Osteocyte (in vitro differentiated cells): ENCODE data around the gene CCDC192. TPM values are rescaled to one million over a fixed set of nuclear protein-coding genes. Genes with fewer than 3 reads are reported as not detected.

Experiments used
- DNase-seq: peaks from one replicate; pipeline ENCODE4 v3.0.0; 2021; ENCODE audit warnings: mixed read lengths; ENCODE audit not compliant: unreplicated experiment; ENCODE audit errors: extremely low spot score
- H3K27ac Mint-ChIP-seq: one replicate; pipeline ENCODE4 v1.8.0; 2021; ENCODE audit warnings: mild to moderate bottlenecking, mixed read lengths; ENCODE audit not compliant: unreplicated experiment
- H3K27me3 Mint-ChIP-seq: one replicate; pipeline ENCODE4 v1.8.0; 2021; ENCODE audit warnings: mixed read lengths; ENCODE audit not compliant: unreplicated experiment
- H3K36me3 Mint-ChIP-seq: one replicate; pipeline ENCODE4 v1.8.0; 2021; ENCODE audit warnings: mixed read lengths; ENCODE audit not compliant: unreplicated experiment
- H3K4me1 Mint-ChIP-seq: one replicate; pipeline ENCODE4 v1.8.0; 2021; ENCODE audit warnings: mixed read lengths; ENCODE audit not compliant: unreplicated experiment
- H3K4me3 Mint-ChIP-seq: one replicate; pipeline ENCODE4 v1.8.0; 2021; ENCODE audit warnings: mild to moderate bottlenecking, moderate library complexity, mixed read lengths; ENCODE audit not compliant: unreplicated experiment
- H3K9me3 Mint-ChIP-seq: one replicate; pipeline ENCODE4 v1.8.0; 2021; ENCODE audit warnings: mixed read lengths; ENCODE audit not compliant: unreplicated experiment
- CTCF ChIP-seq: fragments of 200-600 bp; sonication (generic); IDR thresholded peaks from 2 replicates; pipeline ENCODE4 v1.5.0; 2021; ENCODE audit warnings: antibody characterized with exemption, mild to moderate bottlenecking, moderate library complexity
- total RNA-seq: library from RNA; stranded (reverse); gene quantifications from 2 replicates; pipeline ENCODE4 v1.2.1, GENCODE V29; 2021

CCDC192 gene
- total RNA-seq, 1 donor from 2014 or later: not detected

DNA sequence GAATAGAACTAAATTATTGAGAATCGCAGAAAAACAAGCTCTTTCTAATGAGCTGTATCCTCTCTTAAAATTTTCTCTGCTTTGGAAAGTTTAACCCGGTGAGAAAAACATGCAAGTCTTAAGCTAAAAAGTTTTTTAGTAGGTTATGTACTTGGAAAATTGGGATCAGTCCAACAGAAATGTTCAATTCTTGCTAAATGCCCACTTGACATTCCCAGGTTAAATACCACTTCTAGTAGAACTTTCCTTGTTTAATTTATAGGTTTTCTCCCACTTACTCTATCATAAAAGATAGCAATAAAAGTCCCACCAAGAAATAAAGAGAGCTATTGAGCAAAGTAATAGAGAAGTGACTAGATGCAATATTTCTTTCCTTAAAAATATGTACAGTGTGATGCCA lies 157.1 kb downstream of the CCDC192 start:
- peaks cover 2% of the 10 kb centered on the region for H3K27me3 Mint-ChIP-seq
- no peak overlapping the region for H3K4me3 Mint-ChIP-seq
- no peak for TF ChIP-seq CTCF
- H3K36me3 Mint-ChIP-seq: peaks cover 2% of the 10 kb centered on the region
- no peak for DNase-seq
- no peak overlapping the region for H3K27ac Mint-ChIP-seq
- peaks cover 16% of the 10 kb centered on the region for H3K9me3 Mint-ChIP-seq
- H3K4me1 Mint-ChIP-seq: peaks cover 6% of the 10 kb centered on the region

GRCh38 chr5:127863161-127863560 lies 160.0 kb downstream of the CCDC192 start:
- Mint-ChIP-seq H3K36me3 (peaks cover 2% of the 10 kb centered on the region), H3K27me3 (peaks cover 2% of the 10 kb centered on the region), H3K27ac (no peak overlapping the region), H3K9me3 (peaks cover 6% of the 10 kb centered on the region), H3K4me3 (no peak overlapping the region), H3K4me1 (peaks cover 3% of the 10 kb centered on the region)
- no peak for TF ChIP-seq CTCF
- DNase-seq: no peak

GRCh38 chr5:127863610-127864395 lies 160.6 kb downstream of the CCDC192 start:
- Mint-ChIP-seq H3K4me1 (peaks cover 1% of the 10 kb centered on the region), H3K27ac (no peak overlapping the region), H3K9me3 (peaks cover 6% of the 10 kb centered on the region), H3K36me3 (peaks cover 2% of the 10 kb centered on the region), H3K27me3 (peaks cover 2% of the 10 kb centered on the region), H3K4me3 (no peak overlapping the region)
- no peak for TF ChIP-seq CTCF
- DNase-seq: no peak

DNA sequence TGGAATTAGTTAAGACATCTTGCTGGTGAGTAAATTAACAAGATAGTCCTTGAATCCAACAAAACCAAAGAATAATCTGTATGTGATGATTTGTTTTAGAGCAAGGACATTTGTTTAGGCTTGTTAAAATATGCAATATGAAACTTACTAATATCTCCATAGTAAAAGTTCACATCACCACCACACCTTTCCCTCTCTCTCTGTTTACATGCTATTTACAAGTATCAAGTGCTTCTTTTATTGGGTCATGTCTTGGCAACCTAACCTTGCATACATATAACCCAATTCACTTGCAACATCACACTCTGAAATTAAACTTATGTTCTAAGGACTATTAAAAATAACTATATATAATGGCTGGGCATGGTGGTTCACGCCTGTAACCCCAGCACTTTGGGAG lies 161.3 kb downstream of the CCDC192 start:
- H3K4me1 Mint-ChIP-seq: peaks cover 1% of the 10 kb centered on the region
- DNase-seq: no peak
- H3K36me3 Mint-ChIP-seq: peaks cover 1% of the 10 kb centered on the region
- H3K9me3 Mint-ChIP-seq: peaks cover 4% of the 10 kb centered on the region
- H3K4me3 Mint-ChIP-seq: no peak overlapping the region
- TF ChIP-seq CTCF: no peak
- H3K27ac Mint-ChIP-seq: no peak overlapping the region
- H3K27me3 Mint-ChIP-seq: peaks cover 1% of the 10 kb centered on the region

GRCh38 chr5:127865273-127865672 lies 162.1 kb downstream of the CCDC192 start:
- Mint-ChIP-seq H3K27me3 (no peaks in the 10 kb centered on the region), H3K27ac (no peak overlapping the region), H3K4me3 (no peak overlapping the region), H3K4me1 (peaks cover 1% of the 10 kb centered on the region), H3K9me3 (no peaks in the 10 kb centered on the region), H3K36me3 (no peaks in the 10 kb centered on the region)
- no peak for DNase-seq
- no peak for TF ChIP-seq CTCF
